NCI-H2227 treated with DMSO at 0.1 percent for 48 hours (cell line): Measurements from ENCODE around the gene APOBEC2.

Source experiments
- DNase-seq: peaks from one replicate; lab custom pipeline; 2025; lab: John Stamatoyannopoulos, UW

The APOBEC2 gene

DNA sequence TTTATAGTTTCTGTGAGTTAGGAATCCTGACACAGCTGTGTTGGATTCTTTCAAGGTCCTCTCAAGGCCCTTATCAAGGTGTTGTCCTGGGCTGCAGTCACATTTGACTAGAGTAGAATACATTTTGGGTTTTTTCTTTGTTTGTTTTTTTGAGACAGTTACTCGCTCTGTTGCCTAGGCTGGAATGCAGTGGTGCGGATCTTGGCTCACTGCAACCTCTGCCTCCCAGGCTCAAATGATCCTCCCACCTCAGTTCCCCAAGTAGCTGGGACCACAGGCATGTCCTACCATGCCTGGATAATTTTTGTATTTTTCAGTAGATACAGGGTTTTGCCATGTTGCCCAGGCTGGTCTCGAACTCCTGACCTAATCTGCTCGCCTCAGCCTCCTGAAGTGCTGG lies 35.4 kb downstream of the APOBEC2 start:
- no peak for DNase-seq

DNA sequence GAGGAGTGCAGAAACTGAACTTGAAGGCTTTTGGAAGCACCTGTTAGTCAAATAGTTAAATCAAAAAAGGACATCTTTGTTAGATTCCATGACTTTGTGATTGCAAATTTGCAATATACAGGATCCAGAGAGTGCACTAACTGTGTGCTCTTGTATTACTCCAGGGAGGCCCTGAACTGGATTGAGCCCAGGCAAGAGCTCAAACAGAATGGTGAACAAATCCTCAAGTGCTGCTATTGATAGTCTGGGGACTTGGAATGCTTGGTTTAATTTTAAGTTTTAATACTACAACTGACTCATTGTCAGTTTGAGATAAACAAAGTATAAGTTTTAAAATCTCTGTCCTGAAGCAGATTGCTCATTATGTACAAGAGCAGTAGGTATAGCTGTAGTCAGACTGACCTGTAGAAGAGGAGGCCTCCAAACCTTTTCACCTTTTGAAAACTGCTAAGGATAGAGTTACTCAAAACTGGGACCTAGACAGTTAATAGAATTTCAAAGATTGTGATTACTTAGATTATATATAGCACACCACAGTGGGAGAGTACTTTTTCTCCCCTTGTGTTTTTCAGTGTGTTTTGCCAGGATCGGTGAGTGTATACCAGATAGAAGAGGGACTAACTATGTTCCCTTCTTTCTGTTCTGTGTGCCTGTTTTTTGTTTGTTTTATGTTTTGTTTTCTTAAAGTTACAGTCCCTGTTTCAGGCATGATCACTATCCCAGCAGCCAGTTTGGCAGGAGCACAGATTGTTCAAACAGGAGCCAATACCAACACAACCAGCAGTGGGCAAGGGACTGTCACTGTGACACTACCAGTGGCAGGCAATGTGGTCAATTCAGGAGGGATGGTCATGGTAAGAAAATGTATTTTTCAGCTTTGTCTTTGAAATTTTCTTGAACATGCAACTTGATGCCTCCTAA lies 38.1 kb downstream of the APOBEC2 start:
- no peak for DNase-seq

DNA sequence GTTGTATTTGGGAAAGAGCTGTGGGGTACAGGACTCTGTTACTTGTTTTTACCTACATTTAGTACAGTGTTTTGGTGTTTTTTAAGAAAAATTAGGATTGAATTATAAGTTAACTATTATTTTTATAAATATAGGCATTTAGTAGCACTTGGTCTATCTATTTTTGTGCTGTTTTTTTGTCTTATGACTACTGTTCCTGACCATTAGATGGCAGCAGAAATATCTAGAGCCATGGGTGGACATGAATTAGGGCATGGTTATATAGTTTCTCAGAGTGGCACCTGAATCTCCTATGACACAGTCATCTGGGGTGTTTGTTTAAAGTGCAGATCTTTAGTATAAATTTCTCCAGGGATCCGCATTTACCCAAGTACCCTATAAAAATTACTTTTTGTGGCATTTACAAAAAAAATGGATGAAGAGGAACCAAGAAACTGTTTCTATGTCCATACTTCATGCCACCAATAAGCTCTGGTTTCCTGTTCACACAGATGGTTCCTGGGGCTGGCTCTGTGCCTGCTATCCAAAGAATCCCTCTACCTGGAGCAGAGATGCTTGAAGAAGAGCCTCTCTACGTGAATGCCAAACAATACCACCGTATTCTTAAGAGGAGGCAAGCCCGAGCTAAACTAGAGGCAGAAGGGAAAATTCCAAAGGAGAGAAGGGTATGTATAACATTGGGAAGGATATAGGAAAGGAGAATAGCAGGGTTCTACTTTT lies 39.6 kb downstream of the APOBEC2 start:
- DNase-seq, result peak; percentile 30

DNA sequence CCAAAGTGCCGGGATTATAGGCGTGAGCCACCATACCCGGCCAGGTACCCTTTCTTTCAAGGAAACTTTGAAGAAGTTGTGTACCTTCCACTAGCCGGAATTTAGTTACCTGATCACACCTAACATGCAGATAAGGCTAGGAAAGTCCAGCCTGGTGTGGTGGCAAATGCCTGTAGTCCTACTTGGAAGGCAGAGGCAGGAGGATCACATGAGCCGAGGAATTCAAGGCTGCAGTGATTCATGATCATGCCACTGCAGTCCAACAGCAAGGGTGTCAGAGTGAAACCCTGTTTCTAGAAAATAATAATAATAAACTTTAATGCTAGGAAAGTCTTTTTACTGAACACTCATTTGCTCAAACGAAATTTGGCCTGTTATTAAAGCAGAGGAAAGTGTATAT lies 40.7 kb downstream of the APOBEC2 start:
- no peak for DNase-seq

DNA sequence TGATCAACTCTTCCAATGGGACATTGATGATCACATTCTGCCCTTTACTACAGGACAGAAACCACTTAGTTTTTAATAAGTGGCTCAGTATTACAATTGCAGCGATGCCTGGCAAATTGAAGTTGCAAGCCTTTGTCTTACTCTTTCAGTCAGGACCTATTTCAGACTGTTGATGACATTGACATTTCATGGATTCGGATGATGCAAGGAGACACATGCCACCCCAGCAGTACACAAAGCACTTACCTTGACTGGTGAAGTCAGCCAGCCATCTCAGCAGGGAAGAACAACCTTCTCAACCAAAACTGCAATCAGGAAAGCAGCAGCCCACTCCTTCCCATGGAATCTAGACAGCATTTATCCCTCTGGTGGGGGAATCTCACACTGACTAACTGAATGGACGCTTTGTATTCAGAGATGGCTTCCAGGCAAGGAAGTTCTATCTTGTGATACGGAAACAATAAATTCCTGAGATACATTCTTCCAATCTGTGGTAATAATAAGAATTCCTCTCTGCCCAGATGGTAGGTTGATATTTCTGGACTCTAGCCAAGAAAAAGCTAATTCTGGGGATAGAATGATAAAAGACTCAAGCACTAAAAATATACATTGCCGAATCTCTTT lies 44.6 kb downstream of the APOBEC2 start:
- DNase-seq, result no peak

DNA sequence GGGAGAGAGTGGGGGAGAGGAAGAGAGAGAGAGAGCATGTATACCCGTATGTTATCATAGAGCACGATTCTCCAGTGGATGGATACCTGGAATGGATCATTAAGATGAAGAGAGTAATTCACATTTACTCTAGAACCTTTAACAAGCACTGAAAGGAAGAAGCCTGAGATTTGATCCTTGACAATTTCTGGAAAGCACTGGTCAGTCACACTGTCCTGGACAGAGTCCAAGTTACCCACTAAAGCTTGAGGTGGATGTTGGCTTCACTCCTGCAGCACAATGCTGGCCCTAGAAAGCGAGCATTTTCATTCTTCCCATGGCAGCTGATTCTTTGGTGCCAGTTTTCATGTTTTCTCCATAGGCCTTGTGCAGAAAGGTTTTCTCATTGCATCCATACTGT lies 45.4 kb downstream of the APOBEC2 start:
- no peak for DNase-seq

DNA sequence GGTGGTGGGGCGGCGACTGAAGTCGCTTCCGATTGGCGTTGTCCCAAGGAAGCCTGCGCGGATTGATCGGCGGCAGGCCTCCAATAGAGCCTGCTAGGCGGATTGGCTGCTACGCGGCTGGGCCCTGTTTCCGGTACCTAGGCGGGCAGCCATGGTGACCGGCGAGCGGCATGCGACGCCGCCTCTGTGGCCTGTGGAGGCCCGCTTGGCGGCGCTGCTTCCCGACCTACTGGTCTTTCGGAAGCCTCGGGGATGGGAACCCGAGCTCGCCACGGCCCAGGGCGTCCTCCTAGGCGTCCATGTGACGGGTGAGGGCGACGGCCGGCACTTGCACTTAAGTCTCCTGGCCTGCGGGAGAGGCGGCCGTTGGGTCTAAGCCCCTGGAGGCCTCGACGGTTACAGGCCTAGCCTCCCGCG lies 47.9 kb downstream of the APOBEC2 start:
- no peak for DNase-seq

DNA sequence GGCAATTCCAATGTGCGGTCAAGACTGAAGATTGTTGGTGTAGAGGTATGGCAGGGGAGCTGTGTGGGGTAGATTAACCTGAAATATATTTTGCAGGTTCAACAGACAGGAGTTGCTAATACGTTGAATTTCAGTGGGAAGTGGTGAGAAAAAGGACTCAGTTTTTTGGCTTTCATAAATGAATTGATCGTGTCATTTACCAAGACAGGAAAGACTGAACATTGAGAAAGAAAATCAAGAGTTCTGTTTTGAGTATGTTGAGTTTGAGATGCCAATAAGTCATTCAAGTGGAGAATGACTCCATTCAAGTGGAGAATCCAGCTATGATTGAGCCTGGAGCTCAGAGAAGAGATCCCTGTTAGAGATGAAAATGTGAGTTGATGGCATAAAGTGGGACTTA lies 50.8 kb downstream of the APOBEC2 start:
- DNase-seq, result no peak

DNA sequence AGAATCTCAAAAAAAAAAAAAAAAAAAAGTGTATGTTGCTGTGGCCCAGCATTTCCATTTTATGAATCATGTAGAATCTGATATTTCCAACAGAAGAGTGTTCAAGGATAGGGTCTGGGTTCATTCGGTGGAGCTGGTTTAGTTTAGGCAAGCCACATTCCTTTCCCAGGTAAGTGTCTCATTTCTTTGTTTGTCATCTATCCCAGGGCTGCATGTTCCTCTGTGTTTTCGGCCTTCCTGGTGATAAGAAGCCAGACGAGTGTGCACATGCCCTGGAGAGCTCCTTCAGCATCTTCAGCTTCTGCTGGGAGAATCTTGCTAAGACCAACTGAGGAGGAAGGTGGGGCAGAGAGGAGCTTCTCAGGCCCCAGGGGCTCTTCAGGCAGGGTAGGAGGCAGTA lies 58.0 kb downstream of the APOBEC2 start:
- no peak for DNase-seq
